Activated CD8-positive, alpha-beta T cell treated with anti-CD3 and anti-CD28 coated beads for 36 hours (primary cell): ENCODE measurements around the gene IFNAR2. TPM values are rescaled to one million over a fixed set of nuclear protein-coding genes. Genes with fewer than 3 reads are reported as not detected.

Experiments
- ATAC-seq: fragments of 200-7000 bp; cut with Tn5 transposase; one replicate; pipeline ENCODE4 v1.10.0; 2021; ENCODE audit warnings: mild to moderate bottlenecking, moderate library complexity
- CTCF ChIA-PET: fragments of 350-600 bp; sonication (Branson Sonifier 250); formaldehyde crosslinking; loops from one replicate; lab custom pipeline; 2021; ENCODE audit warnings: antibody characterized with exemption; lab: Charles Lee
- POLR2A ChIA-PET: fragments of 350-600 bp; sonication (Branson Sonifier 250); formaldehyde crosslinking; loops from one replicate; lab custom pipeline; 2021; ENCODE audit warnings: antibody characterized with exemption; lab: Charles Lee
- DNase-seq: peaks from one replicate; pipeline ENCODE4 v3.0.0-alpha.2; 2020
- H3K27ac Mint-ChIP-seq: one replicate; pipeline ENCODE4 v1.8.0; 2021; ENCODE audit warnings: mild to moderate bottlenecking, mixed read lengths
- H3K27me3 Mint-ChIP-seq: one replicate; pipeline ENCODE4 v1.8.0; 2021; ENCODE audit warnings: mixed read lengths
- H3K36me3 Mint-ChIP-seq: one replicate; pipeline ENCODE4 v1.8.0; 2021; ENCODE audit warnings: low read depth, mixed read lengths
- H3K4me1 Mint-ChIP-seq: one replicate; pipeline ENCODE4 v1.8.0; 2021; ENCODE audit warnings: low read depth, mixed read lengths
- H3K4me3 Mint-ChIP-seq: one replicate; pipeline ENCODE4 v1.8.0; 2021; ENCODE audit warnings: mild to moderate bottlenecking, moderate library complexity, mixed read lengths
- H3K9me3 Mint-ChIP-seq: one replicate; pipeline ENCODE4 v1.8.0; 2021; ENCODE audit warnings: mixed read lengths
- intact Hi-C: fragments of 100-400 bp; cut with micrococcal nuclease; formaldehyde crosslinking; loops from one replicate; pipeline ENCODE4 v1.10.0; 2022
- total RNA-seq, 2 experiments: library from RNA; stranded (reverse); gene quantifications; one replicate each; pipeline ENCODE4 v1.2.3, GENCODE V29; 2021
- TF ChIP-seq, protein P1 (sequence below): fragments of 200-600 bp; IDR thresholded peaks from one replicate; pipeline ENCODE4 v1.8.0; 2022; ENCODE audit warnings: antibody characterized with exemption, mild to moderate bottlenecking

The IFNAR2 gene
- total RNA-seq, 2 experiments from 2014 or later, result 34.3 to 38.6 TPM

DNA sequence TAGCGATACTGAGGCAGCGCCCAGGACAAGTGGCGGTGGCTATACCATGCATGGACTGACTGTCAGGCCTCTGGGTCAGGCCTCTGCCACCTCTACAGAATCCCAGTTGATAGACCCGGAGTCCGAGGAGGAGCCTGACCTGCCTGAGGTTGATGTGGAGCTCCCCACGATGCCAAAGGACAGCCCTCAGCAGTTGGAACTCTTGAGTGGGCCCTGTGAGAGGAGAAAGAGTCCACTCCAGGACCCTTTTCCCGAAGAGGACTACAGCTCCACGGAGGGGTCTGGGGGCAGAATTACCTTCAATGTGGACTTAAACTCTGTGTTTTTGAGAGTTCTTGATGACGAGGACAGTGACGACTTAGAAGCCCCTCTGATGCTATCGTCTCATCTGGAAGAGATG is 33.2 kb downstream of the IFNAR2 start:
- Mint-ChIP-seq H3K27me3 (no peaks in the 10 kb centered on the region), H3K36me3 (peaks cover 45% of the 10 kb centered on the region), H3K4me3 (no peak overlapping the region), H3K27ac (no peak overlapping the region), H3K9me3 (peaks cover 1% of the 10 kb centered on the region), H3K4me1 (peaks cover 55% of the 10 kb centered on the region)
- ChIA-PET CTCF (interaction anchor here (1.1 to 2.2 kb wide), 2 partner anchors 35 to 99 kb away, joined by 3 to 7 read pairs; no protein-coding TSS in a partner anchor), POLR2A (interaction anchor here (1.2 kb wide), 1 partner anchor 18 kb away, joined by 4 read pairs; no protein-coding TSS in a partner anchor)
- ATAC-seq (no peak), DNase-seq (no peak)
- TF ChIP-seq, protein P1, sequence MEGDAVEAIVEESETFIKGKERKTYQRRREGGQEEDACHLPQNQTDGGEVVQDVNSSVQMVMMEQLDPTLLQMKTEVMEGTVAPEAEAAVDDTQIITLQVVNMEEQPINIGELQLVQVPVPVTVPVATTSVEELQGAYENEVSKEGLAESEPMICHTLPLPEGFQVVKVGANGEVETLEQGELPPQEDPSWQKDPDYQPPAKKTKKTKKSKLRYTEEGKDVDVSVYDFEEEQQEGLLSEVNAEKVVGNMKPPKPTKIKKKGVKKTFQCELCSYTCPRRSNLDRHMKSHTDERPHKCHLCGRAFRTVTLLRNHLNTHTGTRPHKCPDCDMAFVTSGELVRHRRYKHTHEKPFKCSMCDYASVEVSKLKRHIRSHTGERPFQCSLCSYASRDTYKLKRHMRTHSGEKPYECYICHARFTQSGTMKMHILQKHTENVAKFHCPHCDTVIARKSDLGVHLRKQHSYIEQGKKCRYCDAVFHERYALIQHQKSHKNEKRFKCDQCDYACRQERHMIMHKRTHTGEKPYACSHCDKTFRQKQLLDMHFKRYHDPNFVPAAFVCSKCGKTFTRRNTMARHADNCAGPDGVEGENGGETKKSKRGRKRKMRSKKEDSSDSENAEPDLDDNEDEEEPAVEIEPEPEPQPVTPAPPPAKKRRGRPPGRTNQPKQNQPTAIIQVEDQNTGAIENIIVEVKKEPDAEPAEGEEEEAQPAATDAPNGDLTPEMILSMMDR, result no peak
- intact Hi-C loops, result no loop called here

DNA sequence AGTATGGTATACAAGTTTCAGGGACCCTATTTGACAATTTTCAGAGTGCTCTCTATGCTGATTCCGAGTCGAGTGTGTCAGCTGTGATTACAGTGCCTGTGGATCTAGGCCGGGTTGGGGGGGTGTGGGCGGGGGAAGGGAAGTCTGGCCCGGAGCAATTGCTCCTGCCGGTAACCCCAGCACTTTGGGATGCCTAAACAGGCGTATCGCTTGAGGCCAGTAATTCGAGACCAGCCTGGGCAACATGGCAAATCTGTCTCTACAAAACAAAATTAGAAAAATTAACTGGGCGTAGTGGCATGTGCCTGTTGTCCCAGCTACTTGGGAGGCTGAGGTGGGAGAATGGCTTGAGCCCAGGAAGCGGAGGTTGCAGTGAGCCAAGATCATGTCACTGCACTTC is 34.8 kb downstream of the IFNAR2 start:
- Mint-ChIP-seq H3K36me3 (peaks cover 46% of the 10 kb centered on the region), H3K4me3 (no peak overlapping the region), H3K27ac (no peak overlapping the region), H3K4me1 (peaks cover 58% of the 10 kb centered on the region), H3K9me3 (no peaks in the 10 kb centered on the region), H3K27me3 (no peaks in the 10 kb centered on the region)
- intact Hi-C loops, result no loop called here
- TF ChIP-seq, protein P1, result no peak
- CTCF ChIA-PET, result interaction anchor here (1.4 to 2.8 kb wide), 3 partner anchors 9 to 97 kb away, joined by 6 to 9 read pairs (median 7); no protein-coding TSS in a partner anchor
- DNase-seq, result no peak
- POLR2A ChIA-PET, result interaction anchor here (1.1 to 2.5 kb wide), 2 partner anchors 13 to 67 kb away, joined by 3 to 10 read pairs; no protein-coding TSS in a partner anchor
- ATAC-seq, result no peak

DNA sequence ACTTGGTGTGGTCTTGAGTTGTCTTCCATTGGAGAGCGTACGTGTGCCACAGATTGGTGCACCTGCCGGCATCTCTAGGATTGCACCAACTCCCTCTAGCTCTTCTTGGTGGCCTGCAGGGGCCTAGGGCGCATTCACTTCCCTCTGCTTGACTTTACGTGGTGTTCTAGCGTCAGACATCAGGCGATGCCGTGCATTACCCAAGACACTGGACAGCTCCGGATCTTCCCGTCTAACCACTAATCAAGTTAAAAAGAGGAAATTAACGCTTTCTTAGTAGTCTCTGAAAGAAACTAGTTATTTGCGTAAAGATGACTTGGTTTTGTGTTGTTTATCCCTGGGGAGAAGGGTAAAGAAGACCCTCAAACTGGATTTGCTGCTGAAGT is 35.9 kb downstream of the IFNAR2 start:
- ChIA-PET CTCF (interaction anchor here (0.7 to 2.8 kb wide), 8 partner anchors 9 to 180 kb away, joined by 3 to 9 read pairs (median 4); no protein-coding TSS in a partner anchor), POLR2A (interaction anchor here (0.8 to 2.5 kb wide), 8 partner anchors 9 to 169 kb away, joined by 3 to 10 read pairs (median 3); partner anchors contain the start of gene IFNAR1)
- peak; percentile 33 for ATAC-seq
- H3K27me3 Mint-ChIP-seq, result no peaks in the 10 kb centered on the region
- H3K36me3 Mint-ChIP-seq, result peaks cover 44% of the 10 kb centered on the region
- intact Hi-C loops, result no loop called here
- peak; percentile 50 for DNase-seq
- no peaks in the 10 kb centered on the region for H3K9me3 Mint-ChIP-seq
- H3K4me1 Mint-ChIP-seq, result peaks cover 53% of the 10 kb centered on the region
- peak overlapping the region; percentile 97 for H3K4me3 Mint-ChIP-seq
- TF ChIP-seq, protein P1, result no peak
- H3K27ac Mint-ChIP-seq, result peak overlapping the region; percentile 89

DNA sequence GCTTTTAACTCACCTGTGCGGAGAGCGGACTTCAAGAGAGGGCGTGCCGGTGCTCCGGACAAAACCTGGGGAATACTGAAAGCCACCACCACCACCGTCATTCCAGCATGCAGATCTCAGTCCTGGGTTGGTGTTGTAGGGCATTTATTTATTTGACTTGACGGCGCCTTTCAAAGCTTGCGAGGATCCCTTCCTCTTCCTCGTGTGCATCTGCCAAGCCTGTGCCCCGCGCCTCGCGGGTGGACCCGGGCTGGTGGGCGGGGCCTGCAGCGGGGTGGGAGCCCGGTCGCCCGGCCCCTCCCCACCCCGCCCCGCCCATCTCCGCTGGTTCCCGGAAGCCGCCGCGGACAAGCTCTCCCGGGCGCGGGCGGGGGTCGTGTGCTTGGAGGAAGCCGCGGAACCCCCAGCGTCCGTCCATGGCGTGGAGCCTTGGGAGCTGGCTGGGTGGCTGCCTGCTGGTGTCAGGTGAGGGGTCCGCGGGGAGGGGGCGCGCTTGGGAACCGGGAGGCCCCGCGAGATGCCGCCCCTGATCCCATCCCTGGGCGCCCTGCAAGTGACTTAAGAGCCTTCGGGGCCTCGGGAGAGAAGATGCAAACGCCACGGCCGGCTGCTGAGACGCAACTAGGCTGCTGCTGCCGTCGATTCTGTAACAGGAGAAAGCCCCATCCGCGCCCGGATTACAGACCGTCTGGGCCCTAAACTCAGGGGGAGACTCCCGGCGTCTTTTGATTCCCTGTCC is 36.5 kb downstream of the IFNAR2 start, which contains the start of gene IL10RB:
Gene IL10RB (plus strand): TSS at position 318 of the 739 bp plus-strand sequence. CDS start 99 bp downstream, at position 417.
- peak within 1 kb of the TSS; percentile 97 for H3K27ac Mint-ChIP-seq

More for the DNA sequence above, 36.5 kb downstream of the IFNAR2 start, which contains the start of gene IL10RB:
- H3K4me3 Mint-ChIP-seq, result peak within 1 kb of the TSS; percentile 97
- ChIA-PET POLR2A (interaction anchor here (0.6 to 2.5 kb wide), 10 partner anchors 11 to 168 kb away, joined by 3 to 10 read pairs (median 4); partner anchors contain the start of gene IFNAR1), CTCF (interaction anchor here (0.7 to 2.8 kb wide), 12 partner anchors 9 to 326 kb away, joined by 3 to 9 read pairs (median 4); partner anchors contain the start of gene IFNAR1)
- DNase-seq (peak; percentile 70), ATAC-seq (peak; percentile 83)
- H3K36me3 Mint-ChIP-seq, result peaks cover 48% of the 10 kb centered on the region
- no peaks in the 10 kb centered on the region for H3K27me3 Mint-ChIP-seq
- H3K4me1 Mint-ChIP-seq, result peaks cover 56% of the 10 kb centered on the region
- TF ChIP-seq, protein P1, result no peak
- no peaks in the 10 kb centered on the region for H3K9me3 Mint-ChIP-seq
- intact Hi-C loops, result no loop called here
